ENCODE data around the gene ZNF292.

DNA sequence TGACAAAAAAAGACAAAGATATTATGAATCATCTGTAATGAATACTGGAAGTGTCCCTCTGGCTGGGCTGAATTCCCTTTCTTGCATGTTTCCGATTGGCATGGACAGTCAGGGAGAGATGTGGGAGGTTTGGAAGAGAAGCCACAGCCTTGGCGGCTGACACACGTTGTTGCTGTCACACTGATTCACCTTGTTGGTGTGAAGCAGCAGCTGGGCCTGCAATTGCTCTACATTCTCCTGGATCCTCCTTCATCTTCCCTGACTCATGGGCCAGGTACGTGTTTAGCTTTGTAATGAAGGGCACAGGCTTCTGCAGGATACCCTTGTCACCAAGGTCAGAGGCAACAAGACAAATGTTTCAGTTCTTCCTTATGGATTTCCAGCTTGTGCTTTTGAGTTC lies 153.6 kb downstream of the ZNF292 start:
- TF ChIP-seq CTCF (IDR thresholded peaks at IDR 0.05; ENCODE audit: low read depth, low read length) (no peak), POLR2A (IDR thresholded peaks at IDR 0.05; ENCODE audit: extremely low read depth, insufficient read length) (no peak), MYC (IDR thresholded peaks at IDR 0.05; ENCODE audit: low read depth, low read length) (no peak)
- TF ChIP-seq, protein P1, sequence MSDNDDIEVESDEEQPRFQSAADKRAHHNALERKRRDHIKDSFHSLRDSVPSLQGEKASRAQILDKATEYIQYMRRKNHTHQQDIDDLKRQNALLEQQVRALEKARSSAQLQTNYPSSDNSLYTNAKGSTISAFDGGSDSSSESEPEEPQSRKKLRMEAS (IDR thresholded peaks at IDR 0.05; ENCODE audit: low read depth, low read length), result no peak

All from NB4 (cell line).